ENCODE results near the gene AKAP4.

AKAP4 gene

DNA sequence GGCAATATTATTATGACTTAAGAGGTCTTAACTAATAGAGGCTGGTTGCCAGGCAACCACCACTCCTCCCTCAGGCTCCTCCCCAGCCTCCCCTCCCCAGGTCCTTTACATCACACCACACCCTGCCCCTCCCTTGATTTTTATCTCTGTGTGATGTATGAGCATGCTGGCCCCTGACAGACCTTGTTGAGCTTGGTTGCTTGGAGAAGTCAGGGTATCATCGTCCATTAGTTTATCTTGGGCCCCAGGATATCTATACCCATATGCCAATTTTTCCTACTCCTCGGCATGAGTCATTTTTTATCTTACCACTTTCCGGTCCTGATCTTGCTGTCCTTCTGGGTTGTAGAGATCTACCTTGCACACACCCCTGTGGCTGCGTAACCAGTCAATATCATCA lies 2.5 kb downstream of the AKAP4 start:
- Histone ChIP-seq H3K9me3 (no peaks in the 10 kb centered on the region), H3K4me1 (no peaks in the 10 kb centered on the region), H3K27me3 (no peaks in the 10 kb centered on the region), H3K27ac (no peak overlapping the region), H3K4me3 (no peak overlapping the region), H3K36me3 (no peaks in the 10 kb centered on the region)
- intact Hi-C loops (cut with DNase I; ENCODE audit: low total_unique reads) = no loop called here
- no peak for DNase-seq
- TF ChIP-seq, protein P1, sequence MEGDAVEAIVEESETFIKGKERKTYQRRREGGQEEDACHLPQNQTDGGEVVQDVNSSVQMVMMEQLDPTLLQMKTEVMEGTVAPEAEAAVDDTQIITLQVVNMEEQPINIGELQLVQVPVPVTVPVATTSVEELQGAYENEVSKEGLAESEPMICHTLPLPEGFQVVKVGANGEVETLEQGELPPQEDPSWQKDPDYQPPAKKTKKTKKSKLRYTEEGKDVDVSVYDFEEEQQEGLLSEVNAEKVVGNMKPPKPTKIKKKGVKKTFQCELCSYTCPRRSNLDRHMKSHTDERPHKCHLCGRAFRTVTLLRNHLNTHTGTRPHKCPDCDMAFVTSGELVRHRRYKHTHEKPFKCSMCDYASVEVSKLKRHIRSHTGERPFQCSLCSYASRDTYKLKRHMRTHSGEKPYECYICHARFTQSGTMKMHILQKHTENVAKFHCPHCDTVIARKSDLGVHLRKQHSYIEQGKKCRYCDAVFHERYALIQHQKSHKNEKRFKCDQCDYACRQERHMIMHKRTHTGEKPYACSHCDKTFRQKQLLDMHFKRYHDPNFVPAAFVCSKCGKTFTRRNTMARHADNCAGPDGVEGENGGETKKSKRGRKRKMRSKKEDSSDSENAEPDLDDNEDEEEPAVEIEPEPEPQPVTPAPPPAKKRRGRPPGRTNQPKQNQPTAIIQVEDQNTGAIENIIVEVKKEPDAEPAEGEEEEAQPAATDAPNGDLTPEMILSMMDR (IDR thresholded peaks at IDR 0.05) = no peak

- Histone ChIP-seq H3K4me1 (no peaks in the 10 kb centered on the region), H3K4me3 (no peak overlapping the region), H3K27me3 (no peaks in the 10 kb centered on the region), H3K27ac (no peak overlapping the region), H3K9me3 (no peaks in the 10 kb centered on the region), H3K36me3 (no peaks in the 10 kb centered on the region)
- DNase-seq = no peak
- intact Hi-C loops (cut with DNase I; ENCODE audit: low total_unique reads) = no loop called here
- TF ChIP-seq, protein P1 (IDR thresholded peaks at IDR 0.05) = no peak
Observed at GRCh38 chrX:50188859-50189600, 11.8 kb downstream of the AKAP4 start.

DNA sequence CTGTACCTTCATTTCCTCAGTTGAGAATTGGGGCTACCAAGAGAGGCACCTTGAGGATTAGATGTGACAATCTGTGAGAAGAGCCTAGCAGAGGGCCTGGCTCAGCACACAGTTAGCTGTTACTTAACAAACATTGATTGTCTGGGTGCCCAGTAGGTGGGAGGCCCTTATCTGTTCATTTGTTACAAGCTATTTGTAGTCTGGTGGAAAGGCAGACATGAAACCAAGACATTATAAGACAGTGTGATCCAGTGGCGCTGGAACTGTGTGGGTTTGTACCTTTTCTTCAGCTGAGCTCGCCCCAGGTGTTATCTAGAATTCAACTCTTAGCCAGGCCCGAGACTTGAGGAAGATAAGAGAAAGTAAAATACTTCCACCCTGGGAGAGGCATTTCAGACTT lies 16.9 kb downstream of the AKAP4 start:
- TF ChIP-seq, protein P1 (IDR thresholded peaks at IDR 0.05) = no peak
- no peak for DNase-seq
- intact Hi-C loops (cut with DNase I; ENCODE audit: low total_unique reads) = no loop called here
- no peaks in the 10 kb centered on the region for H3K9me3 ChIP-seq
- H3K36me3 ChIP-seq = no peaks in the 10 kb centered on the region
- H3K4me1 ChIP-seq = no peaks in the 10 kb centered on the region
- H3K4me3 ChIP-seq = no peak overlapping the region
- H3K27me3 ChIP-seq = no peaks in the 10 kb centered on the region
- no peak overlapping the region for H3K27ac ChIP-seq

- Histone ChIP-seq H3K27me3 (no peaks in the 10 kb centered on the region), H3K4me3 (no peak overlapping the region), H3K27ac (no peak overlapping the region), H3K36me3 (no peaks in the 10 kb centered on the region), H3K9me3 (no peaks in the 10 kb centered on the region), H3K4me1 (no peaks in the 10 kb centered on the region)
- DNase-seq = no peak
- TF ChIP-seq, protein P1 (IDR thresholded peaks at IDR 0.05) = no peak
- intact Hi-C loops (cut with DNase I; ENCODE audit: low total_unique reads) = no loop called here
Observed at GRCh38 chrX:50180073-50180940, 20.5 kb downstream of the AKAP4 start.

DNA sequence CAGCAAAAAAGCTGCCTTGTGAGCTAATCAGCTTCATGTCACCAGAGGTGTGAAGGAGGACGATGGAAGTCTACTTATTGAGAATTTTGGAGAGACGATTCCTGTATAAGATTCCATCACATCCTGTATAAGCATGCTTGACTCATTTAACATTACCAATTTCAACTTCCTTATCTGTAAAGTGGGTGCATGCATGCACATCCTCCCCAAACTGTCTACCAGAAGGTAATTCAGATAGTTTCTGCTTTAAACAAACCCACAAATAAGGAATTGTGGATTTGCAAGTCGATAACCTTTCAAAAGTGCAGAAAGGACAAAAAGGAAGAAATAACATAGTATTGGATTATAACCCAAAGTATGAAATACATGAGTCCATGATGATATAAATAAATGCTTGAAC lies 31.1 kb downstream of the AKAP4 start:
- TF ChIP-seq, protein P1 (IDR thresholded peaks at IDR 0.05) = no peak
- Histone ChIP-seq H3K4me3 (no peak overlapping the region), H3K36me3 (no peaks in the 10 kb centered on the region), H3K4me1 (no peaks in the 10 kb centered on the region), H3K9me3 (no peaks in the 10 kb centered on the region), H3K27ac (no peak overlapping the region), H3K27me3 (no peaks in the 10 kb centered on the region)
- intact Hi-C loops (cut with DNase I; ENCODE audit: low total_unique reads) = no loop called here
- DNase-seq = no peak

All from tibial artery (tissue), 4 donors.